ENCODE results near the gene CRYGD. TPM values are rescaled to one million over a fixed set of nuclear protein-coding genes. Genes with fewer than 3 reads are reported as not detected.

CRYGD gene
- total and polyA plus RNA-seq, 9 of the 15 experiments (the other 6 are each of a cell fraction or from before 2014, with no cell fraction given): not detected

DNA sequence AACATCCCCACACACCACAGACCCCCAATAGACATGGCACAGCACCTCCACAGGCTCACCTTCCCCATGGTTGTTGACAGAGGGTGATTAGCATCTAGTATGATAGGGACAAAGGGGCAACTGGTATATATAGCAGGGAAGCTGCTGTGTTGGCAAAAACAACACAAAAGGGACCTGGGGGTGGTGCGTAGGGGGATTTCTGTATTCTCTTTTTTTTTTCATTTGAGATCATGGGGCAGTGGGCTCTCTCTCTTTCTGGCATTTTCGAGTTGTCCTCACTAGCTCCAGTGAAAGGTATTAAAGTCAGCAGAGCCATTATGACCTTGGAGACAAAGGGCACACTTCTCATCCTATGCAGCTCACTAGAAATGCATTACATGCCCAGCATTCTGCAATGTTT, 39.2 kb upstream of the CRYGD start, which contains the start of gene CRYGA (continued):
- TF ChIP-seq, protein P1, sequence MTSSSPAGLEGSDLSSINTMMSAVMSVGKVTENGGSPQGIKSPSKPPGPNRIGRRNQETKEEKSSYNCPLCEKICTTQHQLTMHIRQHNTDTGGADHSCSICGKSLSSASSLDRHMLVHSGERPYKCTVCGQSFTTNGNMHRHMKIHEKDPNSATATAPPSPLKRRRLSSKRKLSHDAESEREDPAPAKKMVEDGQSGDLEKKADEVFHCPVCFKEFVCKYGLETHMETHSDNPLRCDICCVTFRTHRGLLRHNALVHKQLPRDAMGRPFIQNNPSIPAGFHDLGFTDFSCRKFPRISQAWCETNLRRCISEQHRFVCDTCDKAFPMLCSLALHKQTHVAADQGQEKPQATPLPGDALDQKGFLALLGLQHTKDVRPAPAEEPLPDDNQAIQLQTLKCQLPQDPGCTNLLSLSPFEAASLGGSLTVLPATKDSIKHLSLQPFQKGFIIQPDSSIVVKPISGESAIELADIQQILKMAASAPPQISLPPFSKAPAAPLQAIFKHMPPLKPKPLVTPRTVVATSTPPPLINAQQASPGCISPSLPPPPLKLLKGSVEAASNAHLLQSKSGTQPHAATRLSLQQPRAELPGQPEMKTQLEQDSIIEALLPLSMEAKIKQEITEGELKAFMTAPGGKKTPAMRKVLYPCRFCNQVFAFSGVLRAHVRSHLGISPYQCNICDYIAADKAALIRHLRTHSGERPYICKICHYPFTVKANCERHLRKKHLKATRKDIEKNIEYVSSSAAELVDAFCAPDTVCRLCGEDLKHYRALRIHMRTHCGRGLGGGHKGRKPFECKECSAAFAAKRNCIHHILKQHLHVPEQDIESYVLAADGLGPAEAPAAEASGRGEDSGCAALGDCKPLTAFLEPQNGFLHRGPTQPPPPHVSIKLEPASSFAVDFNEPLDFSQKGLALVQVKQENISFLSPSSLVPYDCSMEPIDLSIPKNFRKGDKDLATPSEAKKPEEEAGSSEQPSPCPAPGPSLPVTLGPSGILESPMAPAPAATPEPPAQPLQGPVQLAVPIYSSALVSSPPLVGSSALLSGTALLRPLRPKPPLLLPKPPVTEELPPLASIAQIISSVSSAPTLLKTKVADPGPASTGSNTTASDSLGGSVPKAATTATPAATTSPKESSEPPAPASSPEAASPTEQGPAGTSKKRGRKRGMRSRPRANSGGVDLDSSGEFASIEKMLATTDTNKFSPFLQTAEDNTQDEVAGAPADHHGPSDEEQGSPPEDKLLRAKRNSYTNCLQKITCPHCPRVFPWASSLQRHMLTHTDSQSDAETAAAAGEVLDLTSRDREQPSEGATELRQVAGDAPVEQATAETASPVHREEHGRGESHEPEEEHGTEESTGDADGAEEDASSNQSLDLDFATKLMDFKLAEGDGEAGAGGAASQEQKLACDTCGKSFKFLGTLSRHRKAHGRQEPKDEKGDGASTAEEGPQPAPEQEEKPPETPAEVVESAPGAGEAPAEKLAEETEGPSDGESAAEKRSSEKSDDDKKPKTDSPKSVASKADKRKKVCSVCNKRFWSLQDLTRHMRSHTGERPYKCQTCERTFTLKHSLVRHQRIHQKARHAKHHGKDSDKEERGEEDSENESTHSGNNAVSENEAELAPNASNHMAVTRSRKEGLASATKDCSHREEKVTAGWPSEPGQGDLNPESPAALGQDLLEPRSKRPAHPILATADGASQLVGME (CRISPR knock-in tag; IDR thresholded peaks at IDR 0.05): no peak
- TF ChIP-seq, protein P2, sequence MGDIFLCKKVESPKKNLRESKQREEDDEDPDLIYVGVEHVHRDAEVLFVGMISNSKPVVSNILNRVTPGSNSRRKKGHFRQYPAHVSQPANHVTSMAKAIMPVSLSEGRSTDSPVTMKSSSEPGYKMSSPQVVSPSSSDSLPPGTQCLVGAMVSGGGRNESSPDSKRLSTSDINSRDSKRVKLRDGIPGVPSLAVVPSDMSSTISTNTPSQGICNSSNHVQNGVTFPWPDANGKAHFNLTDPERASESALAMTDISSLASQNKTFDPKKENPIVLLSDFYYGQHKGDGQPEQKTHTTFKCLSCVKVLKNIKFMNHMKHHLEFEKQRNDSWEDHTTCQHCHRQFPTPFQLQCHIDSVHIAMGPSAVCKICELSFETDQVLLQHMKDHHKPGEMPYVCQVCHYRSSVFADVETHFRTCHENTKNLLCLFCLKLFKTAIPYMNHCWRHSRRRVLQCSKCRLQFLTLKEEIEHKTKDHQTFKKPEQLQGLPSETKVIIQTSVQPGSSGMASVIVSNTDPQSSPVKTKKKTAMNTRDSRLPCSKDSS (IDR thresholded peaks at IDR 0.05; ENCODE audit: low read depth, partially characterized antibody): no peak
- TF ChIP-seq RAD51 (IDR thresholded peaks at IDR 0.05; ENCODE audit: borderline replicate concordance, low read depth) (no peak), CBX3 (IDR thresholded peaks at IDR 0.05; ENCODE audit: borderline replicate concordance in 1 of 2, low read length in 2 of 2) (no peak), TAL1 (IDR thresholded peaks at IDR 0.05) (no peak), POLR3A (IDR thresholded peaks at IDR 0.05; ENCODE audit: borderline replicate concordance, extremely low read depth, insufficient read depth, insufficient read length) (no peak), ZNF232 (CRISPR knock-in tag; IDR thresholded peaks at IDR 0.05) (no peak), CBX1 (IDR thresholded peaks at IDR 0.05; ENCODE audit: low read depth) (no peak), TAF9B (IDR thresholded peaks at IDR 0.05; ENCODE audit: partially characterized antibody) (no peak)
- TF ChIP-seq, protein P3, sequence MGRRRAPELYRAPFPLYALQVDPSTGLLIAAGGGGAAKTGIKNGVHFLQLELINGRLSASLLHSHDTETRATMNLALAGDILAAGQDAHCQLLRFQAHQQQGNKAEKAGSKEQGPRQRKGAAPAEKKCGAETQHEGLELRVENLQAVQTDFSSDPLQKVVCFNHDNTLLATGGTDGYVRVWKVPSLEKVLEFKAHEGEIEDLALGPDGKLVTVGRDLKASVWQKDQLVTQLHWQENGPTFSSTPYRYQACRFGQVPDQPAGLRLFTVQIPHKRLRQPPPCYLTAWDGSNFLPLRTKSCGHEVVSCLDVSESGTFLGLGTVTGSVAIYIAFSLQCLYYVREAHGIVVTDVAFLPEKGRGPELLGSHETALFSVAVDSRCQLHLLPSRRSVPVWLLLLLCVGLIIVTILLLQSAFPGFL (CRISPR knock-in tag; IDR thresholded peaks at IDR 0.05): no peak
- TF ChIP-seq, protein P4, sequence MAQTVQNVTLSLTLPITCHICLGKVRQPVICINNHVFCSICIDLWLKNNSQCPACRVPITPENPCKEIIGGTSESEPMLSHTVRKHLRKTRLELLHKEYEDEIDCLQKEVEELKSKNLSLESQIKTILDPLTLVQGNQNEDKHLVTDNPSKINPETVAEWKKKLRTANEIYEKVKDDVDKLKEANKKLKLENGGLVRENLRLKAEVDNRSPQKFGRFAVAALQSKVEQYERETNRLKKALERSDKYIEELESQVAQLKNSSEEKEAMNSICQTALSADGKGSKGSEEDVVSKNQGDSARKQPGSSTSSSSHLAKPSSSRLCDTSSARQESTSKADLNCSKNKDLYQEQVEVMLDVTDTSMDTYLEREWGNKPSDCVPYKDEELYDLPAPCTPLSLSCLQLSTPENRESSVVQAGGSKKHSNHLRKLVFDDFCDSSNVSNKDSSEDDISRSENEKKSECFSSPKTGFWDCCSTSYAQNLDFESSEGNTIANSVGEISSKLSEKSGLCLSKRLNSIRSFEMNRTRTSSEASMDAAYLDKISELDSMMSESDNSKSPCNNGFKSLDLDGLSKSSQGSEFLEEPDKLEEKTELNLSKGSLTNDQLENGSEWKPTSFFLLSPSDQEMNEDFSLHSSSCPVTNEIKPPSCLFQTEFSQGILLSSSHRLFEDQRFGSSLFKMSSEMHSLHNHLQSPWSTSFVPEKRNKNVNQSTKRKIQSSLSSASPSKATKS (CRISPR knock-in tag; IDR thresholded peaks at IDR 0.05): no peak
- TF ChIP-seq, protein P5, sequence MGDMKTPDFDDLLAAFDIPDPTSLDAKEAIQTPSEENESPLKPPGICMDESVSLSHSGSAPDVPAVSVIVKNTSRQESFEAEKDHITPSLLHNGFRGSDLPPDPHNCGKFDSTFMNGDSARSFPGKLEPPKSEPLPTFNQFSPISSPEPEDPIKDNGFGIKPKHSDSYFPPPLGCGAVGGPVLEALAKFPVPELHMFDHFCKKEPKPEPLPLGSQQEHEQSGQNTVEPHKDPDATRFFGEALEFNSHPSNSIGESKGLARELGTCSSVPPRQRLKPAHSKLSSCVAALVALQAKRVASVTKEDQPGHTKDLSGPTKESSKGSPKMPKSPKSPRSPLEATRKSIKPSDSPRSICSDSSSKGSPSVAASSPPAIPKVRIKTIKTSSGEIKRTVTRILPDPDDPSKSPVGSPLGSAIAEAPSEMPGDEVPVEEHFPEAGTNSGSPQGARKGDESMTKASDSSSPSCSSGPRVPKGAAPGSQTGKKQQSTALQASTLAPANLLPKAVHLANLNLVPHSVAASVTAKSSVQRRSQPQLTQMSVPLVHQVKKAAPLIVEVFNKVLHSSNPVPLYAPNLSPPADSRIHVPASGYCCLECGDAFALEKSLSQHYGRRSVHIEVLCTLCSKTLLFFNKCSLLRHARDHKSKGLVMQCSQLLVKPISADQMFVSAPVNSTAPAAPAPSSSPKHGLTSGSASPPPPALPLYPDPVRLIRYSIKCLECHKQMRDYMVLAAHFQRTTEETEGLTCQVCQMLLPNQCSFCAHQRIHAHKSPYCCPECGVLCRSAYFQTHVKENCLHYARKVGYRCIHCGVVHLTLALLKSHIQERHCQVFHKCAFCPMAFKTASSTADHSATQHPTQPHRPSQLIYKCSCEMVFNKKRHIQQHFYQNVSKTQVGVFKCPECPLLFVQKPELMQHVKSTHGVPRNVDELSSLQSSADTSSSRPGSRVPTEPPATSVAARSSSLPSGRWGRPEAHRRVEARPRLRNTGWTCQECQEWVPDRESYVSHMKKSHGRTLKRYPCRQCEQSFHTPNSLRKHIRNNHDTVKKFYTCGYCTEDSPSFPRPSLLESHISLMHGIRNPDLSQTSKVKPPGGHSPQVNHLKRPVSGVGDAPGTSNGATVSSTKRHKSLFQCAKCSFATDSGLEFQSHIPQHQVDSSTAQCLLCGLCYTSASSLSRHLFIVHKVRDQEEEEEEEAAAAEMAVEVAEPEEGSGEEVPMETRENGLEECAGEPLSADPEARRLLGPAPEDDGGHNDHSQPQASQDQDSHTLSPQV (IDR thresholded peaks at IDR 0.05): no peak

Measured in K562 (cell line).